ENCODE results near the gene CADM2. TPM values are rescaled to one million over a fixed set of nuclear protein-coding genes. Genes with fewer than 3 reads are reported as not detected.

CADM2 gene
- total RNA-seq, 1 donor from 2014 or later: 2.9 TPM

DNA sequence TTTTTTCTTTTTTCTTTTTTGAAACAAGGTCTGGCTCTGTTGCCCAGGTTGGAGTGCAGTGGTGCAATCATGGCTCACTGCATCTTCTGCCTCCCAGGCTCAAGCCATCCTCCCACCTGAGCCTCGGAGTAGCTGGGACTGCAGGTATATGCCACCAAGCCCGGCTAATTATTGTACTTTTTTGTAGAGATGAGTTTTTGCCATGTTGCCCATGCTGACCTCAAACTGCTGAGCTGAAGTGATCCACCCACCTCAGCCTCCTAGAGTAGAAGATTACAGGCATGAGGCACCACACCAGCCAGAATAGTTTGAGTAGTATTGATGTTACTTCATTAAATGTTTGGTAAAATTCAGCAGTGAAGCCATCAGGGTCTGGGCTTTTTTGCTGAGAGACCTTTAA, 251.8 kb downstream of the CADM2 start:
- FAIRE-seq (no peak), DNase-seq (ENCODE audit: low read depth) (no peak)
- Mint-ChIP-seq H3K36me3 (ENCODE audit: low read depth, unreplicated experiment) (no peaks in the 10 kb centered on the region), H3K27ac (ENCODE audit: unreplicated experiment) (no peak overlapping the region), H3K4me1 (ENCODE audit: low read depth, unreplicated experiment) (no peaks in the 10 kb centered on the region), H3K4me3 (ENCODE audit: unreplicated experiment) (no peak overlapping the region), H3K9me3 (ENCODE audit: unreplicated experiment) (no peaks in the 10 kb centered on the region), H3K27me3 (ENCODE audit: low read depth, unreplicated experiment) (no peaks in the 10 kb centered on the region)
- Histone ChIP-seq H3K27me3 (ENCODE audit: insufficient read depth, low read length) (no peaks in the 10 kb centered on the region), H2AFZ (ENCODE audit: low read depth, low read length) (no peak overlapping the region), H3K4me2 (ENCODE audit: low read length) (no peak overlapping the region), H3K4me3 (ENCODE audit: insufficient read depth, low read depth, low read length) (no peak overlapping the region), H3K79me2 (ENCODE audit: insufficient read depth, low read length) (no peaks in the 10 kb centered on the region), H3K4me1 (ENCODE audit: insufficient read depth, low read length) (no peaks in the 10 kb centered on the region), H4K20me1 (ENCODE audit: insufficient read depth, low read length) (no peaks in the 10 kb centered on the region), H3K27ac (ENCODE audit: low read depth, low read length) (no peak overlapping the region), H3K9me3 (ENCODE audit: insufficient read depth, low read depth, low read length) (no peaks in the 10 kb centered on the region), H3K36me3 (ENCODE audit: insufficient read depth, low read length) (no peaks in the 10 kb centered on the region), H3K9ac (ENCODE audit: low read length) (no peak overlapping the region)
- TF ChIP-seq CTCF (IDR thresholded peaks at IDR 0.05; ENCODE audit: insufficient read depth, low read depth, low read length) (no peak), EZH2 (IDR thresholded peaks at IDR 0.05; ENCODE audit: insufficient read depth, low read length) (no peak)

GRCh38 chr3:85228966-85229365, 270.2 kb downstream of the CADM2 start:
- Histone ChIP-seq H3K9ac (ENCODE audit: low read length) (no peak overlapping the region), H3K27ac (ENCODE audit: low read depth, low read length) (no peak overlapping the region), H3K79me2 (ENCODE audit: insufficient read depth, low read length) (no peaks in the 10 kb centered on the region), H3K4me1 (ENCODE audit: insufficient read depth, low read length) (no peaks in the 10 kb centered on the region), H2AFZ (ENCODE audit: low read depth, low read length) (no peak overlapping the region), H4K20me1 (ENCODE audit: insufficient read depth, low read length) (no peaks in the 10 kb centered on the region), H3K9me3 (ENCODE audit: insufficient read depth, low read depth, low read length) (no peaks in the 10 kb centered on the region), H3K27me3 (ENCODE audit: insufficient read depth, low read length) (no peaks in the 10 kb centered on the region), H3K4me3 (ENCODE audit: insufficient read depth, low read depth, low read length) (no peak overlapping the region), H3K4me2 (ENCODE audit: low read length) (no peak overlapping the region), H3K36me3 (ENCODE audit: insufficient read depth, low read length) (no peaks in the 10 kb centered on the region)
- FAIRE-seq: no peak
- Mint-ChIP-seq H3K4me1 (ENCODE audit: low read depth, unreplicated experiment) (no peaks in the 10 kb centered on the region), H3K27ac (ENCODE audit: unreplicated experiment) (no peak overlapping the region), H3K4me3 (ENCODE audit: unreplicated experiment) (no peak overlapping the region), H3K27me3 (ENCODE audit: low read depth, unreplicated experiment) (no peaks in the 10 kb centered on the region), H3K36me3 (ENCODE audit: low read depth, unreplicated experiment) (no peaks in the 10 kb centered on the region), H3K9me3 (ENCODE audit: unreplicated experiment) (peaks cover 11% of the 10 kb centered on the region)
- DNase-seq (ENCODE audit: low read depth): no peak
- no peak for TF ChIP-seq EZH2 (IDR thresholded peaks at IDR 0.05; ENCODE audit: insufficient read depth, low read length)
- no peak for TF ChIP-seq CTCF (IDR thresholded peaks at IDR 0.05; ENCODE audit: insufficient read depth, low read depth, low read length)

- H3K27me3 Mint-ChIP-seq (ENCODE audit: low read depth, unreplicated experiment): no peaks in the 10 kb centered on the region
- H3K9ac ChIP-seq (ENCODE audit: low read length): no peak overlapping the region
- no peaks in the 10 kb centered on the region for H3K36me3 Mint-ChIP-seq (ENCODE audit: low read depth, unreplicated experiment)
- DNase-seq (ENCODE audit: low read depth) (no peak), FAIRE-seq (no peak)
- TF ChIP-seq CTCF (IDR thresholded peaks at IDR 0.05; ENCODE audit: insufficient read depth, low read depth, low read length) (no peak), EZH2 (IDR thresholded peaks at IDR 0.05; ENCODE audit: insufficient read depth, low read length) (no peak)
- no peaks in the 10 kb centered on the region for H3K9me3 ChIP-seq (ENCODE audit: insufficient read depth, low read depth, low read length)
- H3K4me1 Mint-ChIP-seq (ENCODE audit: low read depth, unreplicated experiment): no peaks in the 10 kb centered on the region
- no peaks in the 10 kb centered on the region for H3K27me3 ChIP-seq (ENCODE audit: insufficient read depth, low read length)
- no peaks in the 10 kb centered on the region for H3K36me3 ChIP-seq (ENCODE audit: insufficient read depth, low read length)
- H3K27ac Mint-ChIP-seq (ENCODE audit: unreplicated experiment): no peak overlapping the region
- no peak overlapping the region for H3K4me2 ChIP-seq (ENCODE audit: low read length)
- H3K27ac ChIP-seq (ENCODE audit: low read depth, low read length): no peak overlapping the region
- H3K9me3 Mint-ChIP-seq (ENCODE audit: unreplicated experiment): no peaks in the 10 kb centered on the region
- no peak overlapping the region for H2AFZ ChIP-seq (ENCODE audit: low read depth, low read length)
- H3K4me1 ChIP-seq (ENCODE audit: insufficient read depth, low read length): no peaks in the 10 kb centered on the region
- no peak overlapping the region for H3K4me3 ChIP-seq (ENCODE audit: insufficient read depth, low read depth, low read length)
- no peaks in the 10 kb centered on the region for H3K79me2 ChIP-seq (ENCODE audit: insufficient read depth, low read length)
- no peaks in the 10 kb centered on the region for H4K20me1 ChIP-seq (ENCODE audit: insufficient read depth, low read length)
- H3K4me3 Mint-ChIP-seq (ENCODE audit: unreplicated experiment): no peak overlapping the region
These were observed 285.3 kb downstream of the CADM2 start for GRCh38 chr3:85244091-85244490.
